Activated T-cell treated with anti-CD3 and anti-CD28 coated beads for 4 hours (primary cell): ENCODE data around the gene MARVELD3.
"Not testable (repeated sequence)": the region's sequence is repeated elsewhere in the genome, so short reads cannot be mapped to it uniquely, and the experiment has no call there.

Source experiments
- DNase-seq: peaks from one replicate; pipeline ENCODE4 v3.0.0-alpha.2; 2020

Gene MARVELD3

GRCh38 chr16:71672803-71673581 lies 47.0 kb downstream of the MARVELD3 start:
- DNase-seq = no peak

- no peak for DNase-seq
These were observed 47.6 kb downstream of the MARVELD3 start for GRCh38 chr16:71673582-71673973.

- no peak for DNase-seq
These were observed 48.2 kb downstream of the MARVELD3 start for GRCh38 chr16:71674229-71674628.

GRCh38 chr16:71675380-71675779 lies 49.4 kb downstream of the MARVELD3 start:
- DNase-seq = no peak

GRCh38 chr16:71676236-71676635 lies 50.3 kb downstream of the MARVELD3 start:
- DNase-seq = no peak

- DNase-seq = no peak
These were observed 55.4 kb downstream of the MARVELD3 start for GRCh38 chr16:71681360-71681759.

- DNase-seq = not testable (repeated sequence)
These were observed 58.3 kb downstream of the MARVELD3 start for GRCh38 chr16:71684280-71684679.
